Hematopoietic multipotent progenitor cell treated with erythropoietin and hydrocortisone succinate and interleukin-3 and kit ligand, for 6 days (in vitro differentiated cells): ENCODE measurements around the gene CRYGS.
A peak's percentile ranks its signal among the peaks of the same experiment; 100 is the strongest.
"Not testable (repeated sequence)": the region's sequence is repeated elsewhere in the genome, so short reads cannot be mapped to it uniquely, and the experiment has no call there.

Experiments
- DNase-seq: peaks from one replicate; pipeline ENCODE4 v3.0.0-alpha.2; 2015

CRYGS gene

DNA sequence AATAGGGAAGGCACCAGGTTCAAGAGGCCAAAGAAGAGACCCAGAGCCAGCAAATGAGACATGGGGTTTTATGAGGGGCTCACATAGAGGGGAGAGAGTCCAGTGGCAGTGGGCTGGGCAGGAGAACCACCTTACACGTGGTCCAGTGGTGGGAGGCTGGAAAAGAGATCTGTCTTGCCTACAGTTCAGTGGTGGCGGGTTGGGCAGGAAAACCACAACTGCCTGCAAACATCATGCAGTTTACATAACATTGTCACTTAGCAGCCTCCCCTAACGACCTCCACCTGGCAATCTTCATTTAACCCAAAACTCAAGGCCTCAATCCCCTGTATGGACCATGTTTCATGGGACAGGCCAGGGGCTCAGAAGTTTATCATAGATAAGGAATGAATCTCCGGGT lies 29.1 kb downstream of the CRYGS start:
- peak; percentile 48 for DNase-seq

GRCh38 chr3:186514296-186515002 lies 29.7 kb downstream of the CRYGS start:
- DNase-seq = peak; percentile 54

- DNase-seq = no peak
These were observed 30.8 kb downstream of the CRYGS start for GRCh38 chr3:186513386-186513785.

DNA sequence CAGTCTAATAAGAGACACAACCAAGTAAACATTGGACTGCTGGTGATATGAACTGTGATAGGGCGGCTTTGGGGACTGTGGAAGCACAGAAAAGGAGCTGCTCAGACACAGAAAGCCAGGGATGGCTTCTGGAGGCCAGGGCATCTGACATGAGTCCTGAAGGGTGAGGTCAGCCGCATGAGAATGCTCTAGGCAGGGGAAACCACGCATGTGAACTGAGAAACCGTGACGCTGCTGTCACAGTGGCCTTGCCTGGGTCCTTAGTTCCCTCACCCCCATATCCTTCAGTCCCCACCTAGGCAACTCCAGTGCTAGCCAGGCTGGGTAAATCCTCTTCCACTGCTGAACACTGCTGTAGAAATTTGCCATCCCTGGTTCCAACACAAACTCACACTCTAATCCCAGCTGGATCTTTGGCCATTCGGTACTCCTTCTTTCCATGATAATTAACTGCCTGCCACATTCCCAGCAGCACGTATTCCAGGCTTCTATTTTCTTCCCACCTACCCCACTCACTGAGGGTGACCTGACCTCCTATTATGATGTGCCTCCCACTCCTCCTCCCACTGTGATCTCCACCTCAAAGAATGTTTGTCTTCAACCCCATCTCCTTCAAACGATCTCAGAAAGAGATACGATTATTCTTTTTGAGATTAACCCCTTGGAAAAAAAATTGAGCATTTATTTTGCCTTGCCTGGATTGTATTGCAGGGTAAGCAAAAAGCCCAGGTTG lies 31.4 kb downstream of the CRYGS start:
- no peak for DNase-seq

DNA sequence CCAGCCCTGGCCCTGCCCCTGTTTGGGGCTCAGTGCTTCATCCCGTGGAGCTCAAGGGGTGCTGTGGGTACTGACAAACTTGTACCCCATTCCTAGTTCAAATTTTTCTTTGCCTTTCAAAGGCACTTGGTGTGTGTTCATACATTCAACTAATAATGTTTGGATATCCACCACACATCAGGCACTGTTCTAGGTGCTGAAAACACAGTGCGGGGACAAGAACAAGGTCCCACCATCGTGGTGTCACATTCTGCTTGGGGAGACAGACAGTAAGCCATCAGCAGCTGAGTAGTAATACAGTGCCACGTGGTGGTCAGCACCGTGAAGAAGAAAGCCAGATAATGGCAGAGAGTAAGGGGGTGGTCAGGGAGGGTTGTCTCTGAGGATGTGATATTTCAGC lies 32.5 kb downstream of the CRYGS start:
- DNase-seq = no peak

DNA sequence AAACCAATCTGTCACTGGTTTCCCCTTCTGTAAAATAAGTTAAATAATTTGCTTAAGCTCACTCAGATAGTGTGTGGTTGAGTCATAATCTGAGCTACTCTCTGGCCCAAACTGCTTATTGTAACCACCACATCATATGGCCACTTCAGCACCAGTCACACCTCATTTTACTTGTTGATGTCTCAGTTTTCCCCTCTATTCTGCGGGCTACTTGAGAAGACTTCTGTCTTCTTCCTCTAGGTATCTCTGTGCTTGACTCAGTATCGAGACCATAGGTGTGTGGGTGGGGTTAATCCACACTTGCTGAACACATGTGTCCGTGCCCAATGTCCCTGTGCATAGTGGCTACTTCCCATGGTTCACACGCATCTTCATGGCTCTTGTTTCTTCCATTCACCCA lies 32.9 kb downstream of the CRYGS start:
- DNase-seq = no peak

- no peak for DNase-seq
These were observed 33.7 kb downstream of the CRYGS start for GRCh38 chr3:186510374-186511079.

- no peak for DNase-seq
These were observed 34.8 kb downstream of the CRYGS start for GRCh38 chr3:186509423-186509822.

DNA sequence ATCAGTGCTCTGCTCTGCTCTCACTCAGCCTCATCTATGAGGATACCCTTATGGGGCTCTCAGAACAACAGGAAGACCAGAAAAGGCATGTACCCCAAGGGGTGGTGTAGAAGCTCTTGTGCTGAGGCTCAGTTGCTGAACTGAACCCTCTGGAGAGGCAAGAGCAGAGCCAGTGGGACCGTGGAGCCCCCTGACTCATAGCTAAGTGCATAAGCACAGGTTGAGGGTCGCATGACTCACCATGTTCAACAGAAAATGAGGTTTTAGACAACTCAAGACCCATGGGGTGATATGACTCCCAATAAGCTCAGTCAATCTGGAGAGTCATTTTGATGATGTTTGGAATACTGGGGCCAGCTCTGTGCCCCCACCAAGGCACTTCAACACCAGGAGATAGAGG lies 37.3 kb downstream of the CRYGS start:
- no peak for DNase-seq

- DNase-seq = no peak
These were observed 37.9 kb downstream of the CRYGS start for GRCh38 chr3:186506191-186506739.

DNA sequence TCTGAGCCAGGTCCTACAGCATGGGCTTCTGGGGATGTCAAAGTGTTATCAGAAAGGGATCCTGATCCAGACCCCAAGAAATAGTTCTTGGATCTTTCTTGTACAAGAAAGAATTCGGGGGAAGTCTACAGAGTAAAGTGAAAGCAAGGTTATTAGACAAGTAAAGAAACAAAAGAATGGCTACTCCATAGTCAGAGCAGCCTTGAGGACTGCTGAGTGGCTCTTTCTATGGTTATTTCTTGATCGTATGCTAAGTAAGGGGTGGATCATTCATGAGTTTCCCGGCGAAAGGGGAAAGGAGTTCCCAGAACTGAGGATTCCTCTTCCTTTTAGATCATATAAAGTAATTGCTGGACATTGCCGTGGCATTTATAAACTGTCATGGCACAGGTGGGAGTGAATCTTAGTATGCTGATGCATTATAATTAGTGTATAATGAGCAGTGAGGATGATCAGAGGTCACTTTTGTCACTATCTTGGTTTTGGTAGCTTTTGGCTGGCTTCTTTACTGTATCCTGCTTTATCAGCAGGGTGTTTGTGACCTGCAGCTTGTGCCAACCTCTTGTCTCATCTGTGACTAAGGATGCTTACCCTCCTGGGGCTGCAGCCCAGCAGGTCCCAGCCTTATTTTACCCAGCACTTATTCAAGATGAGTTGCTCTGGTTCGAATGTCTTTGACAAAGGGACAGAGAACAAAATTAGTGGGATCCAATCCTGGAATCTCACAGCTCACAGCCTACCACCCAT lies 41.0 kb downstream of the CRYGS start:
- DNase-seq = no peak

DNA sequence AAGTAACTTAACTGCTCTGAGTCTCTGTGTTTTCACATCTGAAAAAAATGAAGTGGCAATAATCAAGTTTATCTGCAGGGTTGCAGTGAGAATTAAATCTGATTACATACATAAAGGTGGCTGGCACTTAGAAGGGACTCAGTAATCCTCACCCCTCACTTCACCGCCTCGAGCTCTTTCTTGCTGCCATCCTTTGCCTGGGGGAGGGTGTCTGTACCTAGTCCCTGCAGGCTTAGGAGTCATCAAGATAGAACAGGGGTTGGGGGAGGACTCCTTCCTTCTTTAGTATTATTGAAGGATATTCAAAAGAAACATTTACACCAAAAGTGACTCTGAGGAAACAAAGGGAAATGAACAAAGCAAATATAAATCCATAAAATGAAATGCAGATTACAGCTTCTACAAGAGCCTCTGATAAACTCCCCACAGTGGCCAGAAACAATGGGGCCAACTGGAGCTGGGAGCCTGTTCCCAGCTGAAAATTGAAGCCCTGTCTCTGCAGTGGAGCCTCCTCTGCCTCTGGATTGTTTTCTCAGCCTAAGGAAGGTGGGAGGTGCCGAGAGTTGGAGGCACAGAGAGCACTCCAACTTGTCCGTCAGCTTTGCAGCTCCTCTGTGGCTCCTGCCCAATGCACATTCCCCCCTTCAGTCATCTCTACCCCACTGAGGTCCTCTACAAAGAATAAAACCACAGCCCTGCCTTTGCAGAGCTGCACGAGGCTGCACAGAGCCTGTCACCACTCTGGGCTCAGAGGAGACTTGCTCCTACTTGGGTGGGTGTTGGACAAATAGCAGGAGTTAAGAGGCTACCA lies 41.8 kb downstream of the CRYGS start:
- DNase-seq = no peak

DNA sequence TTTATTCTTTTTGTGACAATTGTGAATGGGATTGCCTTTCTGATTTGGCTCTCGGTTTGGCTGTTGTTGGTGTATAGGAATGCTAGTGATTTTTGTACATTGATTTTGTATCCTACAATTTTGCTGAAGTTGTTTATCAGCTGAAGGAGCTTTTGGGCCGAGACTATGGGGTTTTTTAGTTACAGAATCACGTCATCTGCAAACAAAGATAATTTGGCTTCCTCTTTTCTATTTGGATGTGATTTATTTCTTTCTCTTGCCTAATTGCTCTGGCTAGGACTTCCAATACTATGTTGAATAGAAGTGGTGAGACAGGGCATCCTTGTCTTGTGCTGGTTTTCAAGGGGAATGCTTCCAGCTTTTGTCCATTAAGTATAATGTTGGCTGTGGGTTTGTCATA lies 44.2 kb downstream of the CRYGS start:
- DNase-seq = not testable (repeated sequence)

- DNase-seq = not testable (repeated sequence)
These were observed 46.2 kb downstream of the CRYGS start for GRCh38 chr3:186498022-186498421.

- no peak for DNase-seq
These were observed 46.6 kb downstream of the CRYGS start for GRCh38 chr3:186497608-186498007.

DNA sequence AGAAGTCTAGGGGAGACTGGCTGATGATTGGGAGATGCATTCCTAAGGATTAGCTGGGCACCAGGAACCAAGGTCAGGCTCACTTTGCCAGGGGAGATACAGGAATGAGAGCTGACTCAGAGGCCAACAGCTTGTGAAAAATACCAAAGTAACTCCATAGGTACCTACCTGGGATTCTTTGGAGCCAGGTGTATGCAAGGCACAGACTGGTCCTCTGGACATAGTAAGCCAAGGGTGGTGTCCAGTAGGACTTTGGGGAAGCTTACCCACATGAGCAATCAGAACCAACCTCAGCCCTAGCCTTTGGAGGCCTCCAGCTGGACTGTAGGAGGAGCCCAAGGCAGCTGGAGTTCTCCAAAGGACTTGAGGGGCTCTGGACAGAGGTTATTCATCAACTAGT lies 47.5 kb downstream of the CRYGS start:
- no peak for DNase-seq

- no peak for DNase-seq
These were observed 48.2 kb downstream of the CRYGS start for GRCh38 chr3:186496016-186496415.

GRCh38 chr3:186493525-186494255 lies 50.5 kb downstream of the CRYGS start:
- DNase-seq = no peak

GRCh38 chr3:186492385-186492984 lies 51.7 kb downstream of the CRYGS start:
- no peak for DNase-seq

- no peak for DNase-seq
These were observed 54.7 kb downstream of the CRYGS start for GRCh38 chr3:186489507-186489906.
